Fibroblast of lung (primary cell): ENCODE data around the gene ACKR4. TPM values are rescaled to one million over a fixed set of nuclear protein-coding genes. Genes with fewer than 3 reads are reported as not detected.
"Not testable (repeated sequence)": the region's sequence is repeated elsewhere in the genome, so short reads cannot be mapped to it uniquely, and the experiment has no call there.

Experiments
- DNase-seq, 2 donors: peaks; one replicate each; pipeline versions ENCODE4 v3.0.0 to v3.0.0-alpha.2; 2010; ENCODE audit warnings: low read depth in 2 of 2
- H2AFZ ChIP-seq: 2 replicates; pipeline ENCODE4 v1.5.1; 2012; ENCODE audit warnings: low read length, control low read depth, inconsistent platforms
- H3K27ac ChIP-seq: 2 replicates; pipeline ENCODE4 v1.5.1; 2011; ENCODE audit warnings: low read length, control low read depth; ENCODE audit not compliant: insufficient read depth
- H3K27me3 ChIP-seq: 2 replicates; pipeline ENCODE4 v1.5.1; 2011; ENCODE audit warnings: mild to moderate bottlenecking, low read length; ENCODE audit not compliant: control insufficient read depth, insufficient read depth
- H3K36me3 ChIP-seq: 2 replicates; pipeline ENCODE4 v1.5.1; 2011; ENCODE audit warnings: low read length; ENCODE audit not compliant: control insufficient read depth, insufficient read depth
- H3K4me1 ChIP-seq: 2 replicates; pipeline ENCODE4 v1.5.1; 2011; ENCODE audit warnings: low read length; ENCODE audit not compliant: control insufficient read depth, insufficient read depth; ENCODE audit errors: extremely low read depth
- H3K4me2 ChIP-seq: 2 replicates; pipeline ENCODE4 v1.5.1; 2011; ENCODE audit warnings: low read length, control low read depth; ENCODE audit not compliant: insufficient read depth; ENCODE audit errors: extremely low read depth
- H3K4me3 ChIP-seq, 4 experiments: fragments of 200-600 bp in 1 of 4; sonication (generic) in 1 of 4; replicated peaks in 1 of 4; 2 replicates each; pipeline ENCODE4 v1.5.1; 2011 to 2016; ENCODE audit warnings: low read length in 4 of 4, low read depth in 3 of 4, mild to moderate bottlenecking in 3 of 4, control low read depth in 2 of 4, inconsistent platforms in 1 of 4, mixed read lengths in 1 of 4; ENCODE audit not compliant: insufficient read depth in 1 of 4; ENCODE audit errors: control extremely low read depth in 1 of 4
- H3K79me2 ChIP-seq: 2 replicates; pipeline ENCODE4 v1.5.1; 2012; ENCODE audit warnings: mild to moderate bottlenecking, low read length, inconsistent platforms; ENCODE audit not compliant: control insufficient read depth, insufficient read depth
- H3K9ac ChIP-seq: 2 replicates; pipeline ENCODE4 v1.5.1; 2011; ENCODE audit warnings: mild to moderate bottlenecking, low read length, control low read depth; ENCODE audit not compliant: insufficient read depth
- H3K9me3 ChIP-seq: 2 replicates; pipeline ENCODE4 v1.5.1; 2012; ENCODE audit warnings: low read depth, low read length; ENCODE audit not compliant: control insufficient read depth, insufficient read depth
- H4K20me1 ChIP-seq: 2 replicates; pipeline ENCODE4 v1.5.1; 2011; ENCODE audit warnings: low read length; ENCODE audit not compliant: control insufficient read depth, insufficient read depth; ENCODE audit errors: extremely low read depth
- EZH2 ChIP-seq: IDR thresholded peaks from 2 replicates; pipeline ENCODE4 v1.5.1; 2012; ENCODE audit warnings: low read length, control low read depth, mild to moderate bottlenecking; ENCODE audit errors: missing control alignments
- polyA plus RNA-seq, 2 donors: library from polyadenylated mRNA; depleted of rRNA in 1 of 2; stranded (reverse) in 1 of 2; unstranded in 1 of 2; fragments of >200 nt; gene quantifications; 2 replicates each; pipeline ENCODE4 v1.2.1, GENCODE V29; 2011 to 2012; ENCODE audit warnings: missing spikeins in 1 of 2
- total RNA-seq: library from RNA; depleted of rRNA; stranded (reverse); fragments of >200 nt; gene quantifications from 2 replicates; pipeline ENCODE4 v1.2.1, GENCODE V29; 2014
- TF ChIP-seq, protein P1 (sequence below), 2 donors: IDR thresholded peaks in 1 of 2; conservative IDR thresholded peaks in 1 of 2; 1 replicate in 1 of 2; 2 replicates in 1 of 2; pipeline ENCODE4 v1.5.1; 2011 to 2012; ENCODE audit warnings: low read length in 2 of 2, control low read depth in 1 of 2, inconsistent platforms in 1 of 2, low read depth in 1 of 2, mild to moderate bottlenecking in 1 of 2

The ACKR4 gene
- total and polyA plus RNA-seq, 2 donors (not counting 1 experiment from before 2014, with no cell fraction given) = 11.6 to 14.9 TPM

- H2AFZ ChIP-seq = no peak overlapping the region
- peak overlapping the region; percentile 17 for H3K4me2 ChIP-seq
- no peaks in the 10 kb centered on the region for H4K20me1 ChIP-seq
- no peaks in the 10 kb centered on the region for H3K9me3 ChIP-seq
- DNase-seq = no peak
- H3K4me3 ChIP-seq = peak overlapping the region in 2 of 4 experiments; percentile 37 to 41
- H3K27ac ChIP-seq = no peak overlapping the region
- peaks cover 1% of the 10 kb centered on the region for H3K36me3 ChIP-seq
- peaks cover 12% of the 10 kb centered on the region for H3K4me1 ChIP-seq
- no peak overlapping the region for H3K9ac ChIP-seq
- TF ChIP-seq, protein P1, sequence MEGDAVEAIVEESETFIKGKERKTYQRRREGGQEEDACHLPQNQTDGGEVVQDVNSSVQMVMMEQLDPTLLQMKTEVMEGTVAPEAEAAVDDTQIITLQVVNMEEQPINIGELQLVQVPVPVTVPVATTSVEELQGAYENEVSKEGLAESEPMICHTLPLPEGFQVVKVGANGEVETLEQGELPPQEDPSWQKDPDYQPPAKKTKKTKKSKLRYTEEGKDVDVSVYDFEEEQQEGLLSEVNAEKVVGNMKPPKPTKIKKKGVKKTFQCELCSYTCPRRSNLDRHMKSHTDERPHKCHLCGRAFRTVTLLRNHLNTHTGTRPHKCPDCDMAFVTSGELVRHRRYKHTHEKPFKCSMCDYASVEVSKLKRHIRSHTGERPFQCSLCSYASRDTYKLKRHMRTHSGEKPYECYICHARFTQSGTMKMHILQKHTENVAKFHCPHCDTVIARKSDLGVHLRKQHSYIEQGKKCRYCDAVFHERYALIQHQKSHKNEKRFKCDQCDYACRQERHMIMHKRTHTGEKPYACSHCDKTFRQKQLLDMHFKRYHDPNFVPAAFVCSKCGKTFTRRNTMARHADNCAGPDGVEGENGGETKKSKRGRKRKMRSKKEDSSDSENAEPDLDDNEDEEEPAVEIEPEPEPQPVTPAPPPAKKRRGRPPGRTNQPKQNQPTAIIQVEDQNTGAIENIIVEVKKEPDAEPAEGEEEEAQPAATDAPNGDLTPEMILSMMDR (conservative IDR thresholded peaks at IDR 0.05 in 1 of 2, IDR thresholded peaks at IDR 0.05 in 1 of 2; ENCODE audit: low read depth in 1 of 2, low read length in 2 of 2) = no peak
- no peak for TF ChIP-seq EZH2
- H3K27me3 ChIP-seq = no peaks in the 10 kb centered on the region
- H3K79me2 ChIP-seq = no peaks in the 10 kb centered on the region
Observed at GRCh38 chr3:132597660-132598059, 590 bp downstream of the ACKR4 start.

- Histone ChIP-seq H3K36me3 (peaks cover 1% of the 10 kb centered on the region), H3K4me2 (no peak overlapping the region), H4K20me1 (no peaks in the 10 kb centered on the region), H3K9ac (no peak overlapping the region), H2AFZ (no peak overlapping the region), H3K27ac (no peak overlapping the region), H3K79me2 (no peaks in the 10 kb centered on the region), H3K4me3 (peak overlapping the region in 2 of 4 experiments; percentile 14 to 41), H3K9me3 (no peaks in the 10 kb centered on the region), H3K27me3 (no peaks in the 10 kb centered on the region), H3K4me1 (peaks cover 9% of the 10 kb centered on the region)
- DNase-seq = no peak
- TF ChIP-seq, protein P1 (conservative IDR thresholded peaks at IDR 0.05 in 1 of 2, IDR thresholded peaks at IDR 0.05 in 1 of 2; ENCODE audit: low read depth in 1 of 2, low read length in 2 of 2) = no peak
- TF ChIP-seq EZH2 = no peak
Observed at GRCh38 chr3:132598181-132598580, 1.1 kb downstream of the ACKR4 start.

DNA sequence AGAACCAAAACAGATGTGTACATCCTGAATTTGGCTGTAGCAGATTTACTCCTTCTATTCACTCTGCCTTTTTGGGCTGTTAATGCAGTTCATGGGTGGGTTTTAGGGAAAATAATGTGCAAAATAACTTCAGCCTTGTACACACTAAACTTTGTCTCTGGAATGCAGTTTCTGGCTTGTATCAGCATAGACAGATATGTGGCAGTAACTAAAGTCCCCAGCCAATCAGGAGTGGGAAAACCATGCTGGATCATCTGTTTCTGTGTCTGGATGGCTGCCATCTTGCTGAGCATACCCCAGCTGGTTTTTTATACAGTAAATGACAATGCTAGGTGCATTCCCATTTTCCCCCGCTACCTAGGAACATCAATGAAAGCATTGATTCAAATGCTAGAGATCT, 3.5 kb downstream of the ACKR4 start:
- not testable (repeated sequence) for DNase-seq, H3K9me3 ChIP-seq, H3K4me3 ChIP-seq

More for the DNA sequence above, 3.5 kb downstream of the ACKR4 start:
- not testable (repeated sequence) for H3K9ac ChIP-seq, H3K79me2 ChIP-seq, H3K27ac ChIP-seq, H3K27me3 ChIP-seq, H2AFZ ChIP-seq, H3K36me3 ChIP-seq, H4K20me1 ChIP-seq, H3K4me2 ChIP-seq, H3K4me1 ChIP-seq
